Fibroblast of mammary gland (primary cell): ENCODE data around the gene VASH2.

Experiments used
- DNase-seq: peaks from one replicate; pipeline ENCODE4 v3.0.0-alpha.2; 2010; ENCODE audit warnings: low read depth
- H3K4me3 ChIP-seq: 2 replicates; pipeline ENCODE4 v1.5.1; 2011; ENCODE audit warnings: low read depth, mild to moderate bottlenecking, low read length, moderate library complexity; ENCODE audit not compliant: control insufficient read depth
- CTCF ChIP-seq: conservative IDR thresholded peaks from 2 replicates; pipeline ENCODE4 v1.5.1; 2011; ENCODE audit warnings: low read depth, low read length, inconsistent platforms; ENCODE audit not compliant: control insufficient read depth, insufficient read depth

VASH2 gene

GRCh38 chr1:212933815-212934471 lies 16.4 kb upstream of the VASH2 start:
- no peak for TF ChIP-seq CTCF
- no peak for DNase-seq
- H3K4me3 ChIP-seq, result no peak overlapping the region

GRCh38 chr1:212935387-212935981 lies 14.9 kb upstream of the VASH2 start:
- H3K4me3 ChIP-seq, result no peak overlapping the region
- no peak for DNase-seq
- TF ChIP-seq CTCF, result no peak

- TF ChIP-seq CTCF, result no peak
Measured at GRCh38 chr1:212937034-212937433, 13.3 kb upstream of the VASH2 start.

GRCh38 chr1:212938846-212939245 lies 11.5 kb upstream of the VASH2 start:
- no peak for TF ChIP-seq CTCF
- H3K4me3 ChIP-seq, result no peak overlapping the region
- no peak for DNase-seq

More at GRCh38 chr1:212937034-212937433, 13.3 kb upstream of the VASH2 start:
- no peak overlapping the region for H3K4me3 ChIP-seq
- DNase-seq, result no peak

- no peak for DNase-seq
- no peak for TF ChIP-seq CTCF
- H3K4me3 ChIP-seq, result no peak overlapping the region
Measured at GRCh38 chr1:212941452-212941851, 8.9 kb upstream of the VASH2 start.

- DNase-seq, result no peak
- no peak overlapping the region for H3K4me3 ChIP-seq
- TF ChIP-seq CTCF, result no peak
Measured at GRCh38 chr1:212942679-212943392, 7.5 kb upstream of the VASH2 start.
